Karpas-422 (cell line): Measurements from ENCODE around the gene ROR2. TPM values are rescaled to one million over a fixed set of nuclear protein-coding genes. Genes with fewer than 3 reads are reported as not detected.

ENCODE experiments used
- DNase-seq: peaks from one replicate; pipeline ENCODE4 v3.0.0-alpha.2; 2015
- H2AFZ ChIP-seq: fragments of 200-600 bp; sonication (generic); 2 replicates; pipeline ENCODE4 v1.6.1; 2014; ENCODE audit warnings: antibody characterized with exemption, low read length, mixed read lengths
- H3K27ac ChIP-seq: fragments of 200-600 bp; sonication (generic); 2 replicates; pipeline ENCODE4 v1.5.1; 2014; ENCODE audit warnings: mild to moderate bottlenecking, low read length, moderate library complexity
- H3K27me3 ChIP-seq: fragments of 200-600 bp; sonication (generic); 2 replicates; pipeline ENCODE4 v1.6.1; 2014; ENCODE audit warnings: low read length, mixed read lengths
- H3K36me3 ChIP-seq: fragments of 200-600 bp; sonication (generic); 2 replicates; pipeline ENCODE4 v1.6.1; 2014; ENCODE audit warnings: low read length, mixed read lengths; ENCODE audit not compliant: insufficient read depth
- H3K4me1 ChIP-seq: fragments of 200-600 bp; sonication (generic); 2 replicates; pipeline ENCODE4 v1.6.1; 2014; ENCODE audit warnings: mild to moderate bottlenecking, low read length, mixed read lengths
- H3K4me2 ChIP-seq: fragments of 200-600 bp; sonication (generic); 2 replicates; pipeline ENCODE4 v1.6.1; 2014; ENCODE audit warnings: low read length, low read depth, mild to moderate bottlenecking; ENCODE audit not compliant: poor library complexity, severe bottlenecking
- H3K4me3 ChIP-seq: fragments of 200-600 bp; sonication (generic); 2 replicates; pipeline ENCODE4 v1.5.1; 2014; ENCODE audit warnings: mild to moderate bottlenecking, antibody characterized with exemption, low read length, mixed read lengths
- H3K79me2 ChIP-seq: fragments of 200-600 bp; sonication (generic); 2 replicates; pipeline ENCODE4 v1.6.1; 2014; ENCODE audit warnings: mild to moderate bottlenecking, low read length, mixed read lengths
- H3K9ac ChIP-seq: fragments of 200-600 bp; sonication (generic); 2 replicates; pipeline ENCODE4 v1.6.0; 2014; ENCODE audit warnings: low read length
- H3K9me2 ChIP-seq: fragments of 200-600 bp; sonication (generic), shearing (Covaris generic); replicated peaks from 2 replicates; pipeline ENCODE4 v1.6.0; 2014; ENCODE audit warnings: mild to moderate bottlenecking, low read length, moderate library complexity; ENCODE audit not compliant: insufficient read depth
- H3K9me3 ChIP-seq: fragments of 300-700, 200-600 bp; sonication (generic); 2 replicates; pipeline ENCODE4 v1.6.1; 2014; ENCODE audit warnings: low read length, mixed read lengths
- H4K20me1 ChIP-seq: fragments of 200-600 bp; sonication (generic); 2 replicates; pipeline ENCODE4 v1.6.1; 2014; ENCODE audit warnings: mild to moderate bottlenecking, antibody characterized with exemption, low read length, low read depth; ENCODE audit not compliant: insufficient read depth
- total RNA-seq: library from RNA; depleted of rRNA; stranded (reverse); fragments of >200 nt; shearing (Covaris generic); gene quantifications from 2 replicates; pipeline ENCODE4 v1.2.3, GENCODE V29; 2014; ENCODE audit warnings: low replicate concordance

Gene ROR2
- total RNA-seq, 1 experiment from 2014 or later, result not detected

GRCh38 chr9:91580136-91580535, 369.9 kb downstream of the ROR2 start:
- DNase-seq, result peak; percentile 9
- no peaks in the 10 kb centered on the region for H3K4me1 ChIP-seq

GRCh38 chr9:91578911-91579310, 371.1 kb downstream of the ROR2 start:
- Histone ChIP-seq H3K9ac (no peak overlapping the region), H3K79me2 (no peaks in the 10 kb centered on the region), H3K4me3 (no peak overlapping the region), H4K20me1 (no peaks in the 10 kb centered on the region), H3K9me3 (no peaks in the 10 kb centered on the region), H3K4me2 (no peak overlapping the region), H2AFZ (no peak overlapping the region), H3K27ac (no peak overlapping the region), H3K36me3 (no peaks in the 10 kb centered on the region), H3K9me2 (no peaks in the 10 kb centered on the region), H3K27me3 (0 out of 2 replicates have a peak, but pooled peaks cover 2% of the 10 kb centered on the region), H3K4me1 (no peaks in the 10 kb centered on the region)
- peak; percentile 16 for DNase-seq

More at GRCh38 chr9:91580136-91580535, 369.9 kb downstream of the ROR2 start:
- Histone ChIP-seq H3K4me3 (no peak overlapping the region), H3K9me2 (no peaks in the 10 kb centered on the region), H3K27ac (no peak overlapping the region), H3K9me3 (no peaks in the 10 kb centered on the region), H3K36me3 (no peaks in the 10 kb centered on the region), H4K20me1 (no peaks in the 10 kb centered on the region), H3K27me3 (0 out of 2 replicates have a peak, but pooled peaks cover 2% of the 10 kb centered on the region), H2AFZ (no peak overlapping the region), H3K79me2 (no peaks in the 10 kb centered on the region), H3K4me2 (no peak overlapping the region), H3K9ac (no peak overlapping the region)

GRCh38 chr9:91577633-91578061, 372.4 kb downstream of the ROR2 start:
- H3K27ac ChIP-seq, result no peak overlapping the region
- H3K9me2 ChIP-seq, result no peaks in the 10 kb centered on the region
- no peaks in the 10 kb centered on the region for H3K79me2 ChIP-seq
- H3K27me3 ChIP-seq, result no peaks in the 10 kb centered on the region
- no peaks in the 10 kb centered on the region for H3K4me1 ChIP-seq
- no peak overlapping the region for H3K9ac ChIP-seq
- no peaks in the 10 kb centered on the region for H3K9me3 ChIP-seq
- no peaks in the 10 kb centered on the region for H3K36me3 ChIP-seq
- H3K4me2 ChIP-seq, result no peak overlapping the region
- no peak overlapping the region for H3K4me3 ChIP-seq
- H2AFZ ChIP-seq, result no peak overlapping the region
- no peaks in the 10 kb centered on the region for H4K20me1 ChIP-seq
- DNase-seq, result no peak

- Histone ChIP-seq H3K4me1 (no peaks in the 10 kb centered on the region), H3K27me3 (no peaks in the 10 kb centered on the region), H2AFZ (no peak overlapping the region), H3K4me3 (no peak overlapping the region), H3K9me2 (no peaks in the 10 kb centered on the region), H3K36me3 (no peaks in the 10 kb centered on the region), H3K79me2 (no peaks in the 10 kb centered on the region), H4K20me1 (no peaks in the 10 kb centered on the region), H3K9ac (no peak overlapping the region), H3K4me2 (no peak overlapping the region), H3K27ac (no peak overlapping the region), H3K9me3 (no peaks in the 10 kb centered on the region)
- DNase-seq, result peak; percentile 33
These were observed 377.2 kb downstream of the ROR2 start for GRCh38 chr9:91572811-91573210.

DNA sequence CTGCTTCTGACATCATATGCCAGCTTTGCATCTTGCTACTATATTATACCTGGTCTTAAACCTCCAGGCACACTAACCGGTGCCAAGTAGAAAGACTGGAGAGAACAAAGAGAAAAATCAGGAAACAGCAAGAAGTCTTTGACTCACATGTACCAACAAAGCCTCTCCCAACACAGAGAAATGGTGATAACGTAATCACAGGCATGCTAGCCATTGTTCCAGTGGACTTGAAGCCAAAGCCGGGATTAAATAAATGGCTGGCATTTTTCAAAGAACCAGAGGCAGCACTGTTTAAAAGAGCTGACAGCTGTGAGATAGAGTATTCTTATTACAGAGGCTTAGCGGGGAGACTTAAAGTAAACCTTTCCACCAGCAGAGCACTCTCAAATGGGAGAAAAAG, 378.0 kb downstream of the ROR2 start:
- Histone ChIP-seq H3K27me3 (no peaks in the 10 kb centered on the region), H4K20me1 (no peaks in the 10 kb centered on the region), H3K27ac (no peak overlapping the region), H3K79me2 (no peaks in the 10 kb centered on the region), H2AFZ (no peak overlapping the region), H3K9ac (no peak overlapping the region), H3K4me2 (no peak overlapping the region), H3K4me3 (no peak overlapping the region), H3K36me3 (no peaks in the 10 kb centered on the region), H3K9me2 (no peaks in the 10 kb centered on the region), H3K9me3 (no peaks in the 10 kb centered on the region), H3K4me1 (no peaks in the 10 kb centered on the region)
- DNase-seq, result no peak

- H3K27me3 ChIP-seq, result no peaks in the 10 kb centered on the region
- H3K4me2 ChIP-seq, result no peak overlapping the region
- DNase-seq, result no peak
- no peaks in the 10 kb centered on the region for H3K9me2 ChIP-seq
- no peak overlapping the region for H3K27ac ChIP-seq
- no peaks in the 10 kb centered on the region for H3K36me3 ChIP-seq
- H3K9me3 ChIP-seq, result no peaks in the 10 kb centered on the region
- H3K4me3 ChIP-seq, result no peak overlapping the region
- H3K79me2 ChIP-seq, result no peaks in the 10 kb centered on the region
- no peak overlapping the region for H2AFZ ChIP-seq
- no peaks in the 10 kb centered on the region for H4K20me1 ChIP-seq
- H3K9ac ChIP-seq, result no peak overlapping the region
- no peaks in the 10 kb centered on the region for H3K4me1 ChIP-seq
These were observed 379.0 kb downstream of the ROR2 start for GRCh38 chr9:91571036-91571435.

GRCh38 chr9:91567642-91568274, 382.3 kb downstream of the ROR2 start:
- Histone ChIP-seq H3K4me2 (no peak overlapping the region), H3K36me3 (no peaks in the 10 kb centered on the region), H3K9ac (no peak overlapping the region), H3K79me2 (no peaks in the 10 kb centered on the region), H2AFZ (no peak overlapping the region), H3K27me3 (no peaks in the 10 kb centered on the region), H3K4me1 (no peaks in the 10 kb centered on the region), H3K4me3 (no peak overlapping the region), H3K9me3 (no peaks in the 10 kb centered on the region), H4K20me1 (no peaks in the 10 kb centered on the region), H3K27ac (no peak overlapping the region), H3K9me2 (no peaks in the 10 kb centered on the region)
- DNase-seq, result peak; percentile 2

GRCh38 chr9:91564081-91564670, 385.9 kb downstream of the ROR2 start:
- no peak overlapping the region for H3K9ac ChIP-seq
- peak; percentile 10 for DNase-seq
- no peaks in the 10 kb centered on the region for H3K9me2 ChIP-seq
- H3K4me3 ChIP-seq, result no peak overlapping the region
- H2AFZ ChIP-seq, result no peak overlapping the region
- no peaks in the 10 kb centered on the region for H4K20me1 ChIP-seq
- H3K4me1 ChIP-seq, result no peaks in the 10 kb centered on the region
- H3K27me3 ChIP-seq, result no peaks in the 10 kb centered on the region
- no peaks in the 10 kb centered on the region for H3K9me3 ChIP-seq
- no peaks in the 10 kb centered on the region for H3K79me2 ChIP-seq
- H3K4me2 ChIP-seq, result no peak overlapping the region
- H3K36me3 ChIP-seq, result no peaks in the 10 kb centered on the region
- no peak overlapping the region for H3K27ac ChIP-seq
